Stimulated activated CD8-positive, alpha-beta memory T cell treated with anti-CD3 and anti-CD28 coated beads, Interleukin-7, amount 100 ng/mL, for 4 hours (primary cell): ENCODE measurements around the gene CARD11.

ENCODE experiments used
- DNase-seq, 2 donors: peaks; one replicate each; pipeline ENCODE4 v3.0.0-alpha.2; 2020; ENCODE audit warnings: low read depth in 2 of 2

CARD11 gene

GRCh38 chr7:2941216-2941859 lies 102.3 kb downstream of the CARD11 start:
- no peak for DNase-seq

GRCh38 chr7:2940466-2940865 lies 103.2 kb downstream of the CARD11 start:
- no peak for DNase-seq

GRCh38 chr7:2939193-2939885 lies 104.3 kb downstream of the CARD11 start:
- DNase-seq: no peak

- no peak for DNase-seq
Observed at GRCh38 chr7:2938514-2939192, 105.0 kb downstream of the CARD11 start.

- no peak for DNase-seq
Observed at GRCh38 chr7:2937701-2938513, 105.8 kb downstream of the CARD11 start.

GRCh38 chr7:2936891-2937580 lies 106.6 kb downstream of the CARD11 start:
- DNase-seq: no peak

- DNase-seq: no peak
Observed at GRCh38 chr7:2936301-2936700, 107.4 kb downstream of the CARD11 start.

- no peak for DNase-seq
Observed at GRCh38 chr7:2934984-2935740, 108.5 kb downstream of the CARD11 start.

- DNase-seq: peak in 1 of 2 donors; percentile 15
Observed at GRCh38 chr7:2934211-2934731, 109.4 kb downstream of the CARD11 start.

- DNase-seq: no peak
Observed at GRCh38 chr7:2932402-2933251, 111.0 kb downstream of the CARD11 start.

GRCh38 chr7:2931034-2931415 lies 112.6 kb downstream of the CARD11 start:
- DNase-seq: no peak

GRCh38 chr7:2930310-2931033 lies 113.2 kb downstream of the CARD11 start:
- DNase-seq: no peak

- no peak for DNase-seq
Observed at GRCh38 chr7:2929321-2930201, 114.1 kb downstream of the CARD11 start.

- DNase-seq: no peak
Observed at GRCh38 chr7:2928613-2929311, 114.9 kb downstream of the CARD11 start.

GRCh38 chr7:2928256-2928612 lies 115.4 kb downstream of the CARD11 start:
- DNase-seq: no peak

- DNase-seq: no peak
Observed at GRCh38 chr7:2927592-2927991, 116.1 kb downstream of the CARD11 start.

GRCh38 chr7:2926896-2927405 lies 116.7 kb downstream of the CARD11 start:
- no peak for DNase-seq
